Stimulated activated CD4-positive, alpha-beta T cell treated with anti-CD3 and anti-CD28 coated beads, Interleukin-2, amount 100 ng/mL, for 4 hours (primary cell): ENCODE results near the gene ACTBL2.
"Not testable (repeated sequence)": the region's sequence is repeated elsewhere in the genome, so short reads cannot be mapped to it uniquely, and the experiment has no call there.

Experiments
- DNase-seq: peaks from one replicate; pipeline ENCODE4 v3.0.0-alpha.2; 2020; ENCODE audit warnings: low read depth

ACTBL2 gene

DNA sequence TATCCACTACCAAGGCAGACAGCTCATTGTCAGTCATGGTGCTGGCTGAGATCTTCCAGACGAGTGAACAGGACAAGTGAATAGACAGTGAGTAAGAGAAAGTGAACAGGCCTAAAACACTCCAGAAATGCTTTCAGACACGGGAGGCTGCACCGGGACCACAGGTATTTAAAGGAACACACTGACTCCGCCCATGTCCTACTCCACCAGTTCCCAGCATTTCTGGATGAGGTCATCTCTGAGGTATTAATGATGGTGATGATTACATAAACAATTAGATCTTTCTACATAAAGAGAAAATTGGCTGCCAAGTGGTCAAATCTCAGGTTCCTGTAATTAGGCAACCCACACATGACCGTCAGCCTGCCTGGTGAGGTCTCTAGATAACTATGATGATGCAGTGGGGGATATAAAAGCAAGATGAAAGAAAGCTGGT, at the start of gene ACTBL2:
TSS of gene ACTBL2 (minus strand) at position 141 of the 436 bp plus-strand sequence. CDS start at position 37, 104 bp downstream.
- no peak for DNase-seq

DNA sequence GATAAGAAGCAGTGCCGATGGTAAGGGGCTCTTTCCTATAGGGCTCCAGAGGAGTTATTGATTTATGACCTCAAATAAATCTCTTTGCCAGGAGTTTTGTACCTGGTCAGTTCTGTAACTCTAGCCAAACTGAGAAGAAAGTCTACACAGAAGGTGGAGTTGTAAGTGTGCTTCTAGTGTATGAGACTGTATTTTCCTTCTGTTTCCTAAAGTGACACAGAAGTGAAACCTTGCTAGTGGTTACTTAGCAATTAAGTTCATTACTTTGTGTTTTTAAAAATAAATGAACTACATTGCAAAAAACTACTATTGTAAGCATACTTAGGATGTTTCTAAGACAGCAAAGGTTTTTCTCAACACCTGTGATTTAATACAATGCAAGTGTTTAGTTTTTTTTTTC, 48.7 kb upstream of the ACTBL2 start:
- no peak for DNase-seq

DNA sequence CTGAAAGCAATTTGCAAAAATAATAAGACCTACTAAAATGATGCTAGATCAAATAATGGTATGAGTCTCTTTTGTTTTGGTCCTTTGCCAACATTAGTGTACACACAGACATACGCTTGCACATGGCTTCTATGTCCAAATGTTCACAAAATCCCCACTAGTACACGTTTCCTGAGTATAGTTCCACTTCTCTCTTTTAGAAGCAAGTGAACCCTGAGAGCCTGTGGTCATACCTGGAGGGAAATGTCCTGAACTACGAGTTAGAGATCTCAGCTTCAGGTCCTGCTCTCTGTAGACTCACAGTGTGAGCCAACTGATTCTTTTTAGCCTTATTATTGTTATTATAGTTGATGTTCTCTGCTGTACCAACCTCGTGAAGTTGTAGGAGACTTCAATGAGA, 47.3 kb upstream of the ACTBL2 start:
- no peak for DNase-seq

DNA sequence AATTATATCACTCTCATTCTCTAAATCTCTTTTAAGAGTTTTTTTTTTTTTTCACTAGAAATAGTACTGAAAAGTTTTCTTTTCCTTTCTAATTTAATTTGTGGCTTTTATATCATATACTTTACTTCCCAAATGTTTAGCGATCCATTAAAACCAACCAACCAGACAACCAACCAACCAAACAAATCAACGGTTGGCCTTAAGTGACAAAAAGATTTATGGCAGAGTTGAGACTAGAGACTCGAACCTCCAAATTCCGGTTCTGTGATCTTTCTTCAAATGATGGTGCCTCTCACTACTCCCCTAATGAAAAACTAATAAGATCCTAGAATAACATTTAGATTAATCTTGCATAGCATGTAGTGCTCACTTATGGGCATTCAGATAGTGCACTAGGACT, 45.3 kb upstream of the ACTBL2 start:
- no peak for DNase-seq

DNA sequence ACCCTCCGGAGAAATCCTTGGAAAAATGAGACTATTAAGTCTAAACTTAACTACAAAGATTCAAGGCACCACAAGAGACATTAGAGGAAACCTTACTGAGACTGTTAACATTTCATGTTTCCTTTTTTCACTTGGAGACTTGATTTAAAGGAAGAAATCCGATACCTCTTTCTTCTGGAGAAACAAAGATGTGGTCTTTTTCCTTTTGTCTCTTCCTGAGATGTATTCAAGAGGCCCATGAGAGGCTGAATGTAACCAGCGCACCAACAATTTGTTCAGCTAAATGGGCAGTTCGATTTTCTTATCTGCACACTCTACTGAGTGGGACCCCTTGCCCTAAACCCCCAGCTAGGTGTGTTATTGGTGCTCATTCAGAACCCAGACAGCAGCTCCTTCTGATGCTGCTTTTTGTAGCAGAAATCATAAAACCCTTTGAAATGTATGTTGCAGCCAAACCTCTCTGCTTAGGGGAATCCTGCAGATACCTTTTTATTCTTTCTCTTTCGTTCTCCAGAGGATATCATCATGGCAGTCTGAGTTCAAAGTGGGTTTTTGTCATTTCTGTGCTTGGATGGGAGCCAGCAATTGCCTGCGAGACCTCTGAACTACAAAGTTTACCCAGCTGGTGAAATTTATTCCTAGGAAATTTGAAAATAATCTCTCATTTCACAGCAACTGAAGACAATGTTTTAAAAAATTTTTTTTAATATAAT, 41.9 kb upstream of the ACTBL2 start:
- no peak for DNase-seq

DNA sequence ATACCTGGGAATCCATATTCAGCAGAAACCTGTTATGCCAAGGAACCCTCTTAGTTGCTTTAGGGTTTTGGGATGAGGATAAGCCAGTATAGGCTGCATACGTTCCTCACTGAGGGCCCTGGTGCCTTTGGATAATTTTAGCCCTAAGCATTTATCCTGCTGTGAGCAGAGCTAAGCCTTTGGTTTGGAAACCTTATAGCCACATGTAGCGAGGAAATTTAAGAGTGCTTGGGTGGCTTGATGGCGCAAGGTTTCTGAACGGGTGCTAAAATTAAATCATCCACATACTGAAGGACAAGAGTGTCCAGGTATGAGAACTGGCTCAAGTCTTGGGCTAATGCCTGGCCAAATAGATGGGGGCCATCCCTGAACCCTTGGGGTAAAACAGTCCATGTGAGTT, 39.9 kb upstream of the ACTBL2 start:
- not testable (repeated sequence) for DNase-seq

DNA sequence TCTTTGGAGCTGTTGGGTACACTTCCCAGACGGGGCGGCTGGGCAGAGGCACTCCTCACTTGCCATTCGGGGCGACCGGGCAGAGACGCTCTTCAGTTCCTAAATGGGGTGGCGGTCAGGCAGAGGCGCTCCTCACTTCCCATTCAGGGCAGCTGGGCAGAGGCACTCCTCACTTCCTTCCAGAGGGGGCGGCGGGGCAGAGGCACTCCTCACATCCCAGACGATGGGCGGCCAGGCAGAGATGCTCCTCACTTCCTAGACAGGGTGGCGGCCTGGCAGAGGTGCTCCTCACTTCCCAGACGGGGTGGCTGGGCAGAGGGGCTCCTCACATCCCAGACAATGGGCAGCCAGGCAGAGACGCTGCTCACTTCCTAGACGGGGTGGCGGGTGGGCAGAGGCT, 35.8 kb upstream of the ACTBL2 start:
- not testable (repeated sequence) for DNase-seq

DNA sequence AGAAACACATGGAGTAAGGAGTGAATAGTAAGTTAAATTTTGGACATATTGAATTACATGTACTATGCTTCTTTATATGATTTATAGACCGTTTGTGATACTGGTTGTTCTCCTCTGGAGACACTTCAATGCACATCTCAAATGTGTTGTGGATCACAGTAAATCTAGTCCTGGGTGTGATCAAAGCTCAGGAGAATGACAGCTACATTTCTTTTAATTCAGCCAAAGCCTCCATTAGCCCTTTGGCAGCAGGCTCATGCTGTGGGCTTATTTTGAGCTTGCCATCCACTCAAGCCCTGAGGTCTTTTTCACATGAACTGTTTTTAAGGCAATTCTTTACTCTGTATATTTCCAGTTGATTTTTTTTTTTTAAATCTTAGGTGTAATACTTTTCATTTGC, 34.6 kb upstream of the ACTBL2 start:
- no peak for DNase-seq

DNA sequence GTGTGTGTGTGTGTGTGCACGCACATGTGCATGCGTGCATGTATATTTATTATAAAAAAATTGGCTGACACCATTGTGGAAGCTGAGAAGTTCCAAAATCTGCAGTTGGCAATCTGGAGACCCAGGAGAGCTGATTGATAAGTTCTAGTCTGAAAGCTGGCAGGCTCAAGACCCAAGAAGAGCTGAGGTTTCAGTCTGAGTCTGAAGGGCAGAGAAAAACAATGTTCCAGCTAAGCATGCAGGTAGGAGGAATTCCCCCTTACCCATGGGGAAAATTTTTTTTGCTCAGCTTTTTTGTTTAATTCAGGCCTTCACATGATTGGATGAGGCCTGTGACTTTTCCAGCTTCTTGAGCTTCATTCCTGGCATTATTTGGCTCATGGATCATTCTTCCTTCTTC, 31.2 kb upstream of the ACTBL2 start:
- DNase-seq: no peak

DNA sequence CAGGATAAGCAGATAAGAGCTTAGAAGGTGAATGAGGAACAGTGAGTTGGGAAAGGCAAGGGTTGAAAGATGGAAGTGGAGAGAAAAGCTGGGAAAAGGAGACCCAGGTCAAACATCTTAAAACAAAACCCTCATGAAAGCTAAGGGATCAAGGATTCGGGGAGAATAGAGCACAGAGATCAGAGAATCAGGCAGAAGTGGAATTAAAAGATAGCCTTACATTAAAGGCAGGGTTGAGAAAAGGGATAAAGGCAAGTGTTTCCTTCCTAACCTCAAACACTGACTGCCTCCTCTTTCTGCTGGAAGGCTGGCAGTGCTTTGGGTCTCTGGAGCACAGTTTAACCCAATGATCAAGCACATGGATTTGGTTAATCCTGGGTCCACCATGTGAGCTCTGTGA, 28.7 kb upstream of the ACTBL2 start:
- DNase-seq: no peak

DNA sequence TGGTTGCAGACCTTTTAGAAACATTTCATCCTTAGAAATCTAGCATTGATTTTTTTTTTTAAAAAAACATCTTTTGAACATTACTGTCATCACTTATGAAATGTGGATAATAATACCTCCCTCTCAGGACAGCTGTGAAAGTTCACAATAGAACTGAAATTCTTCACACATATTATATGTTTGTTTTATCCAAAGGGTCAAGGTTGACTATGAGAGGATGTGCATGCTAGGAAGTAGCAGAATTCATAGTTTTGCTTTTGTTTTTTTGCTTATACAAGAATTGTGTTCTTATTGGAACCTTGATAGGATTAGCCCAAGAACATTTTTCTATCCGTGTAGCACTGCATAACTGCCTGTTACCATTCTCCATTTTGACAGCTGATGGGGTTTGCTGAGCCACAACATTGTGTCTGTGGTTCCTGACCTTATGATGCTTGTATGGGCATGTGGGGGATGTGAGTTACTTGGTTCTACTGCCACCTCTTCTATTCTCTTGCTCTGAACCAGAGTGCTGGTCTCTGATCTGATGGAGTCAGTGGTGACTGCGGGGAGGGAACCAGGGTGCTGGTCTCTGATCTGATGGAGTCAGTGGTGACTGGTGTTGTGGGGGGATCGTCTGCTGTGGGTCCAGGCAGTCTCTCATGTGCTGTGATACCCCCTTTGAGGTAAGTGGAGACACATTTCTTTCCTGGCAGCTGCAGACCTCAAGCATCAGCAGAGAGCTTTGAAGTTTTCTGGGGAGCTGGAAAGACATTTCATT, 27.1 kb upstream of the ACTBL2 start:
- DNase-seq: no peak

DNA sequence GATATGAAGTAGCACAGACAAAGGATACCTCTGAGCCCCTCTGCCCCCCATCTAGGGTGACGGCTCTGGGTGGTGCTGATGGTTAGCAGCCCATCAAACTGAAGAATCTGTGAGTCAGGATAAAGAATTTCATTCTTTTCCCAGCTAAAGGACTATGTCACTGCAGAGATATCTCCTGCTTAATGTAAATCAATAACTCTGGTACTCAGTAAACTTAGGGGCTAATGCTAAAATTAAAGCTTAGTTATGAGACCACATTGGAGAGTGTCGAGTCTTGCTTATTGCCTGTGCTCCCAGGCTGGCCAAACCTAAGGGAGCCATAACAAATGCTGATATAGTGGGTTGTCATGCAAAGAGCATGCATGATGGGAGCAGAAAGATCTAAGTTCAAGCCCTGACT, 25.6 kb upstream of the ACTBL2 start:
- no peak for DNase-seq

DNA sequence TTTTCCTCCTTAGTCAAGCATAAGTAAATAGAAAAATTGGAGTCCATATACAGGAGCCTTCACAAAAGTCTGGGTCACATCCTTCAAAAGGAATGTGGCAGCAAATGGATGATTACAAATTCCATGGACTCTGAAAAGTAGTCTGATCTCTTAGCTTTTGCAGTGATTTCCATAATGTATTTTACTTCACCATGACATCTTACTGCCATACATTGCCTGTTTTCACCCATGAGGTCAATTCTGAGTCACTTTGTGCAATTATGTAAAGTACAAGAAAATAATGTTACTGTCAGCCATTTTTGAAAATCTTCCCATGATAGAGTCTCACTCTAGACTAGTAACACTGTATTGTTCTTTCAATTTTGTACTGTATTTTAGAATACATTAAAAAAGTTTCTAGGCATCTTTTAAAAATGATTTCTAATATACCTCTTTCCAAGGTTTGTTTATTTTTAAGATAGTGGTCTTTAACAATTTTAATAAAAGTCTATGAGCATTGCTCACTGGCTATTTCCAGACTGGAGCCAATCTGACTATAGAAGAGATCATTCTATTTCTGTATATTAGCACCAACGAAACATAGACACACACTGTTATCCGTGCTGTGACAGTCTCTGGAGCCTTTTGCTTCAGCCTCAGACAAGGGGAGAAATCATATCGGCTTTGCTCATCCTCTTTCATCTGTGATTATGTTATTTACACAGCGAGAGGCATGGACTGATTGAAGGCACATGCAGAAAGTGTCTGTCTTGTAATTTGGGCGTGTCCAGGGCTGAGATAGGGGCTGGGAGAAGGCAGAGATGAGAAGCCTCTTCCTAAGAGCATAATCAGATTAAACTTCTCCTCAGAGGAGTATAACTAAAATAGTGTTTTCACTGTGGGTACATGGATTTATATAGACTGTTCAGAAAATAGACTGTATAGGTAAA, 22.9 kb upstream of the ACTBL2 start:
- no peak for DNase-seq

DNA sequence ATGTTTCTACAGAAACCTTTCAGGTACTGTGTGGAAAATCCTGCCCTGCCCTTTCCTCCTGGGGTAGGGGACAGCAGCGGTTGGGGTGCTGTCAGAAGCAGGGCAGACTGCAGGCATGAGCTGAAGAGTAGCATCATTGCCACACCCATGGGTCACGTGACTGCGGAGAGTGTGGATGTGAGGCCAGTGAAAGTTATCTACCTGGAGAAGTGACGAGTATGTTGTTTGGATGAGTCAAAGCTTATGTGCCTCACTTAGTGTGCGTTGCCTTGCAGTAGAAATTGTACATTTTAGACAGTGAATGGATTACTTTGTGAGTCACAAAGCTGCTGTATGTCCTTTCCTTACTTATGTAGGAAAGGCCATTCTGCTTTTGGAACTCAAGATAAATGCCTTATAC, 21.7 kb upstream of the ACTBL2 start:
- no peak for DNase-seq

DNA sequence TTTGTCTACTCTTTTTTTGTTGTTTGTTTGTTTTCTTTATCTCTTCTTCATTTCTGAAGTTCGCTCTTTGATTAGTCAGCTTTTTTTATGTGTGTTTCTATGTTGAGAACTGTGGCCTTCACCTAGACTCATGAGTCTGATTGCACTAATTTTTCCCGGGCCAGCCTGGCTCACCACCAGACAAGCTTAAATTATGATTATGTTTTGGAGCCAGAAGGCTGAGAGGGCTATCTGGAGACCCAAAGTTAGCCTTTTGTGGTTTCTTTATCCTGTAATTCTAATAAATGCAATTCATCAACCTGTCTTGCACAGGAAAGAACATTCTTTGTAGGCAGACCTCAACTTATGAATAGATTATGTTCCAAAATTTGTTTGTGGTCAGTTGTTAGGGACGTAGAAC, 20.8 kb upstream of the ACTBL2 start:
- no peak for DNase-seq

DNA sequence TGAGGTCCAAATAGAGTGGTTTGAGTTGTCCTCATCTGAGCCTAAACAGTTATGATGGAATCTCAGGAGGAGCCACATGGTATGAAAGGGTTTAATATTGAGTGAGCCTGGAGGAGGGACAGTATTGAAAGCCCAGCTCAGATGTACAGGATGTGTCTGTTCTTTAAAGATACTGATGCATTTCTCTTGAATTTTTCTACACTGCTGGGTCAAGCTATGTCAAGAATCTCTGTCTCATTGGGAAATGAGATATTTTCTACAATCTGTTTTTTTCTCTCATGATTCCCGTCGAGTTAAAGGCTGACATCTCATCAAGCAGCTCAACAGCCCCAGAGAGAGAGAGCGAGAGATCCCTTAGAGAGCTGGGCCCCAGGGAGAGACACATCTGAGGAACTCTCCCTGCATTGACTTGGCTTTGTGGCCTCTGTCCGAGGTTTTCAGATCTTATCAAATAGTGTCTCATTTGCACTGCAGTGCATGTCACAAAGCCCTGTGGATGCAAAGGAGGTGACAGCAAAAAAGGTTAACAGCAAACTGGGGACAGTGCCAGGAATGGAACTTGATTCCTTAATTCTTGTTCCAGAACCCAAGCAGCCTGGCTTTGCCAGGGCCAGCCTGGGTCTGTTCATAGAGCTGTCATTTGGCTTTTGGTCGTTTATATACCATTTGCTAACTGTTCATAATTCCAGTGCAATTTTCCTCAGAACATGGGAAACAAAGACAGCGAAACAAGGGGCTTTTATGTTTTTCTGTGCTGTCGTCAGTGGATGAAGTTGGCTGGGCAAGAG, 19.0 kb upstream of the ACTBL2 start:
- no peak for DNase-seq

DNA sequence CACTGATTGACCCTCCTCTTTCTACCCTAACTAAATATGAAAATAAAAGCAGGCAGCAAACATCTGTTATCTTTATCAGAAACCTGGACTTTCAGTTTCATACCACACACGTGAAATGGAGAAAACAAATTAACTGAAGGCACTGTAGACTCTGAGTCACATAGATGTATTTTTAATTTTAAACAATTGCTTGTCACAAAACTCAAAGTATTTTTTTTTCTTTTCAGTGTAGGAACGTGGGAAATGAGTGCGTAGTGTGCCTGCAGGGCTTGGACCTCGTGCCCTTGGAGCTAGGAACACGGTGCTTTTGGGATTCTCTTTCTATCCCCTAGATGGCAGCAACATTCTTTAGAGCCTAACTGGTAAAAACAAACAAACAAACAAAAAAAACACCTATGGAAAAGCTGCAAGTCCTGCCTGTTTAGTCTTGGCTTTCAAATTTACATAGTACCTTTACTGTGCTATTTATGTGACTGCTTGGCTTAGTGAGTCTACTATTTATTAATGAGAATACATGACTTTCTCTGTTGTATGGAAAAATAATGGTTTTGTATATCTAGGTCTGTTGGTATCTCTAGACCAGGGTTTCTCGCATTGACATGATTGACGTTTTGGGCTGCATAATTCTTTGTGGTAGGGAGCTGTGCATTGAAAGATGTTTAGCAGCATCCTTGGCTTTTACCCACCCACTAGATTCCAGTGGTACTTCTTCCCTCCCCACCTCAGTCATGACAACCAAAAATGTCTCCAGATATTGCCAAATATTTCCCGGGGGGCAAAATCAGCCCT, 16.8 kb upstream of the ACTBL2 start:
- DNase-seq: no peak

DNA sequence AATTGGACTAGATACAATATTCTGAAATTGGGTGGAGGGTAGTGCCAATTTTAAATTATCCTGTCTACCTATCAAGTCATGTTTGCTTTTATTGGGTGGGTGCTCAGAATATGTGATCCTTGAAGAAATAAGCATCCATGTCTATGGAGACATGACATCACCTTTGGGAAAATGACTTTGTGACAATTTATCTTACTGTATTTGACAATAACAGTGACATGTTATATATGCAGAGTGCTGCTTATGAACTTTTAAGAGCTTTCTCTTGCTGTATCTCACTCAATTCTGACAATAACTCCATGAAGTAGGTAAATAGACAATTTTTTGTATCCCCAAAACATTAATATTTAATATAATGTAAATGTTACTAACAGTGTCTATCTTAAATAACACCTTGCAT, 15.1 kb upstream of the ACTBL2 start:
- DNase-seq: no peak

DNA sequence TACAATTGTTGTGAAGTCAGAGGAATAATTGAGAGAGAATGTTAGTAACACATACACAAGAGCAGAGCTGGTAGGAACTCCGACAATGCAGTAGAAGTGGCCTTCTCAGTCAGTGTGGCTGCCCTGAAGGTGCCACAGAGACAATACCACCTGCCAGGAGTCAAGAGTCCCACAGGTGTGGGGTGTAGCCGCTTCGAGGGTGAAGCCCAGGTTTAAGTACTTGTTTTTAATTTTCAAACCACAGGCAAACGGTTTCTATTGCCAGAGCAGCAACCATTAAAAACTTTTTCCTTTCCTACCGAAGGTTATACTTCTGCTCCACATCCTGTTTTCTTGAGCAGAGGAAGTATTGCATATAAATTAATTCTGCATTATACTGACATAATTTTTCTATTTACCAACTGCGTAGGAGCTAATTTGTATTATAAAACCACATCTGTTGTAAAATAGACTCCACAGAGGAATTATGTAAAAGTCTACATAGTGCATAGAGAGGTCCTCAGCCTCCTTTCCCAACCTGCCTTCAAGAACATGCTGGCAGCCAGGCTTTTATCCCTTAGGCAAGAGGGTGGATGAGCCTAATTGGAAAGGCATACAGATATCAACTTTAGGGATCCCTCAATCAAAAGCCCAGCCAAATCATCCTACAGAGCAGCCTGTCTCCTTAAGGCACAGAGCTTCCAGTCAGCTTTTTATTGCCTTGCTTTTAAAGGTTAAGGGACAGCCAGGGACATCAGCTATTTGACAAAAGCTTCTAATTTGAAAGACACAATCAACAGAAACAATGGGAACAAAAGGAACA, 12.9 kb upstream of the ACTBL2 start:
- no peak for DNase-seq
